GM12892 (cell line): Measurements from ENCODE around the gene UNC80.

Source experiments
- POLR2A ChIP-seq: IDR thresholded peaks from 2 replicates; pipeline ENCODE4 v1.6.1; 2011; ENCODE audit warnings: low read depth, low read length, control low read depth
- POLR2AphosphoS5 ChIP-seq: IDR thresholded peaks from 2 replicates; pipeline ENCODE4 v1.6.1; 2011; ENCODE audit warnings: low read depth, low read length, control low read depth
- TAF1 ChIP-seq: IDR thresholded peaks from 2 replicates; pipeline ENCODE4 v1.6.1; 2011; ENCODE audit warnings: low read depth, mild to moderate bottlenecking, control low read depth, low read length, borderline replicate concordance

- no peak for TF ChIP-seq POLR2AphosphoS5
- no peak for TF ChIP-seq POLR2A
- TF ChIP-seq TAF1 = no peak
These were observed 1.7 kb downstream of the UNC80 start for GRCh38 chr2:209773377-209773776.
